HepG2 (cell line): Measurements from ENCODE around the gene AUTS2. TPM values are rescaled to one million over a fixed set of nuclear protein-coding genes. Genes with fewer than 3 reads are reported as not detected.

ENCODE experiments used
- ATAC-seq: fragments of 200-7000 bp; cut with Tn5 transposase; 3 replicates; pipeline ENCODE4 v1.9.1; 2020; ENCODE audit warnings: mild to moderate bottlenecking, moderate library complexity
- BruUV-seq: library from RNA; stranded (reverse); fragments of 400-500 nt; replicated peaks from 2 replicates; lab custom pipeline; 2021; lab: Mats Ljungman, UMichigan
- CTCF ChIA-PET: fragments of 300-600 bp; formaldehyde crosslinking; extraction: SDS; loops from one replicate; lab custom pipeline; 2021; ENCODE audit warnings: low total read pairs, inconsistent platforms, low intra/inter-chr PET ratio; lab: Yijun Ruan, JAX
- POLR2A ChIA-PET: fragments of 350-600 bp; sonication (Branson Sonifier 250); formaldehyde crosslinking; loops from one replicate; lab custom pipeline; 2020; ENCODE audit warnings: antibody characterized with exemption, inconsistent platforms; lab: Yijun Ruan, JAX
- DNase-seq: peaks from one replicate; pipeline ENCODE4 v3.0.0-alpha.2; 2015; ENCODE audit warnings: low spot score
- FAIRE-seq: peaks from 3 replicates; lab custom pipeline; 2011; peaks lifted over from hg19 to GRCh38; lab: Jason Lieb, UNC
- H2AFZ ChIP-seq: one replicate; pipeline ENCODE4 v1.6.1; 2011; ENCODE audit warnings: low read length, inconsistent platforms
- H3K27ac ChIP-seq: fragments of 300-600 bp; 3 replicates; pipeline ENCODE4 v1.8.0; 2011; ENCODE audit warnings: mixed run types, mild to moderate bottlenecking, mixed read lengths, low read length, inconsistent platforms; ENCODE audit not compliant: insufficient read depth; ENCODE audit errors: extremely low read length
- H3K27me3 ChIP-seq, 2 experiments: fragments of 200-600 bp in 1 of 2; 2 replicates in 1 of 2; 3 replicates in 1 of 2; pipeline versions ENCODE4 v1.6.0 to v1.8.0; 2011; ENCODE audit warnings: low read length in 2 of 2, mild to moderate bottlenecking in 2 of 2, moderate library complexity in 2 of 2, inconsistent platforms in 1 of 2; ENCODE audit not compliant: insufficient read depth in 2 of 2, control insufficient read depth in 1 of 2
- H3K36me3 ChIP-seq, 2 experiments: fragments of 200-600 bp in 1 of 2; replicated peaks in 1 of 2; 2 replicates in 1 of 2; 3 replicates in 1 of 2; pipeline versions ENCODE4 v1.5.1 to v1.8.0; 2011; ENCODE audit warnings: low read length in 2 of 2, inconsistent platforms in 1 of 2; ENCODE audit not compliant: insufficient read depth in 2 of 2, control insufficient read depth in 1 of 2
- H3K4me1 ChIP-seq: 2 replicates; pipeline ENCODE4 v1.5.1; 2012; ENCODE audit warnings: low read length, inconsistent platforms; ENCODE audit not compliant: insufficient read depth
- H3K4me2 ChIP-seq: 2 replicates; pipeline ENCODE4 v1.6.0; 2011; ENCODE audit warnings: low read depth, low read length, inconsistent platforms
- H3K4me3 ChIP-seq, 3 experiments: fragments of 200-600 bp in 1 of 3; sonication (generic), shearing (Covaris generic) in 1 of 3; replicated peaks in 1 of 3; 2 replicates each; pipeline ENCODE4 v1.5.1; 2011 to 2016; ENCODE audit warnings: low read length in 3 of 3, inconsistent platforms in 2 of 3, low read depth in 2 of 3, mild to moderate bottlenecking in 2 of 3, control low read depth in 1 of 3, mixed read lengths in 1 of 3; ENCODE audit not compliant: insufficient read depth in 1 of 3
- H3K79me2 ChIP-seq: one replicate; pipeline ENCODE4 v1.6.1; 2011; ENCODE audit warnings: low read length, inconsistent platforms; ENCODE audit not compliant: insufficient read depth
- H3K9ac ChIP-seq: 2 replicates; pipeline ENCODE4 v1.6.0; 2011; ENCODE audit warnings: mild to moderate bottlenecking, low read depth, low read length, inconsistent platforms; ENCODE audit not compliant: insufficient read depth
- H3K9me3 ChIP-seq: 2 replicates; pipeline ENCODE4 v1.5.1; 2012; ENCODE audit warnings: mild to moderate bottlenecking, low read length
- H4K20me1 ChIP-seq: 2 replicates; pipeline ENCODE4 v1.6.0; 2011; ENCODE audit warnings: inconsistent platforms, mild to moderate bottlenecking, low read length, moderate library complexity; ENCODE audit not compliant: insufficient read depth
- ATF4 ChIP-seq, 2 experiments: fragments of 450-650 bp in 1 of 2; sonication (generic) in 1 of 2; formaldehyde crosslinking; IDR thresholded peaks; 2 replicates each; pipeline versions ENCODE4 v1.5.0 to v1.8.0; 2020 to 2022; ENCODE audit warnings: mild to moderate bottlenecking in 1 of 2, missing genetic modification reagents in 1 of 2
- HNRNPLL ChIP-seq: fragments of 200-400 bp; formaldehyde crosslinking; IDR thresholded peaks from 2 replicates; pipeline ENCODE4 v1.6.1; 2017; ENCODE audit warnings: mild to moderate bottlenecking, low read depth, low read length; ENCODE audit not compliant: poor library complexity, severe bottlenecking
- MTA3 ChIP-seq: sonication (generic); formaldehyde crosslinking; IDR thresholded peaks from 2 replicates; pipeline ENCODE4 v1.4.0; 2020; ENCODE audit warnings: missing genetic modification reagents
- MZF1 ChIP-seq: sonication (generic); formaldehyde crosslinking; IDR thresholded peaks from 2 replicates; pipeline ENCODE4 v1.8.1; 2023; ENCODE audit warnings: mild to moderate bottlenecking, missing genetic modification reagents, borderline replicate concordance
- PRMT3 ChIP-seq: sonication (generic); formaldehyde crosslinking; IDR thresholded peaks from 2 replicates; pipeline ENCODE4 v1.8.1; 2022; ENCODE audit warnings: low read depth, mild to moderate bottlenecking, moderate library complexity, missing genetic modification reagents, borderline replicate concordance
- TSC22D2 ChIP-seq: sonication (generic); formaldehyde crosslinking; IDR thresholded peaks from 2 replicates; pipeline ENCODE4 v1.5.1; 2020; ENCODE audit warnings: missing genetic modification reagents, mild to moderate bottlenecking, borderline replicate concordance
- YEATS4 ChIP-seq: sonication (generic); formaldehyde crosslinking; IDR thresholded peaks from 2 replicates; pipeline ENCODE4 v1.4.0; 2020; ENCODE audit warnings: missing genetic modification reagents, borderline replicate concordance
- ZBTB37 ChIP-seq: sonication (generic); formaldehyde crosslinking; IDR thresholded peaks from 2 replicates; pipeline ENCODE4 v1.4.0; 2020; ENCODE audit warnings: mild to moderate bottlenecking, missing genetic modification reagents
- ZNF496 ChIP-seq: sonication (generic); formaldehyde crosslinking; IDR thresholded peaks from 2 replicates; pipeline ENCODE4 v1.8.1; 2023; ENCODE audit warnings: mild to moderate bottlenecking, moderate library complexity, missing genetic modification reagents; ENCODE audit not compliant: insufficient replicate concordance
- WGBS: methylation state at CpG from one replicate; pipeline ENCODE4 v1.1.6; 2017; ENCODE audit warnings: low lambda C conversion rate; 5-methylcytosine and 5-hydroxymethylcytosine counted together
- in situ Hi-C: cut with HindIII; loops from 2 replicates; pipeline ENCODE4 v1.10.0; 2017; ENCODE audit warnings: low pct_unique_long_range_greater_than_20kb; ENCODE audit not compliant: extremely low pct_ligation_motif_present
- intact Hi-C: fragments of 100-400 bp; cut with micrococcal nuclease; formaldehyde crosslinking; loops from one replicate; pipeline ENCODE4 v1.10.0; 2022; ENCODE audit not compliant: unreplicated experiment
- polyA plus RNA-seq, 8 experiments: library from polyadenylated mRNA; depleted of rRNA in 3 of 8; stranded (reverse) in 7 of 8; unstranded in 1 of 8; fragments of >200 nt; fragmentation: Illumina TruSeq in 4 of 8; extraction: Trizol in 4 of 8; gene quantifications; 2 replicates each; pipeline versions ENCODE4 v1.2.1 to v1.2.3, GENCODE V29; 2011 to 2016; ENCODE audit warnings: low read depth in 4 of 8, missing spikeins in 1 of 8, mixed read lengths in 1 of 8; ENCODE audit not compliant: insufficient read depth in 1 of 8
- total RNA-seq, 5 experiments: library from RNA; depleted of rRNA; stranded (reverse); fragments of >200 nt; fragmentation: Illumina TruSeq; extraction: Trizol; gene quantifications; 2 replicates each; pipeline ENCODE4 v1.2.3, GENCODE V29; 2016; ENCODE audit warnings: low read depth in 1 of 5

AUTS2 gene
- total and polyA plus RNA-seq, 2 of the 13 experiments (the other 11 are each of a cell fraction or from before 2014, with no cell fraction given) = 0.38 TPM; not detected in 1

- in situ Hi-C loops = no loop called here
- TF ChIP-seq MZF1 (CRISPR knock-in tag) = no peak
- TF ChIP-seq PRMT3 = no peak
- TF ChIP-seq ATF4 (CRISPR knock-in tag; IDR thresholded peaks at IDR 0.05) = no peak
- no peak for TF ChIP-seq ZBTB37 (CRISPR knock-in tag)
- no peak for TF ChIP-seq HNRNPLL
- no peak for TF ChIP-seq TSC22D2
- TF ChIP-seq MTA3 (CRISPR knock-in tag) = no peak
- TF ChIP-seq YEATS4 = no peak
- no peak for TF ChIP-seq ZNF496
- ATAC-seq = no peak
Measured at GRCh38 chr7:70512144-70512543, 913.9 kb downstream of the AUTS2 start.

More at GRCh38 chr7:70512144-70512543, 913.9 kb downstream of the AUTS2 start:
- FAIRE-seq = no peak
- H3K4me1 ChIP-seq = no peaks in the 10 kb centered on the region
- no peak overlapping the region for H3K9ac ChIP-seq
- H3K4me3 ChIP-seq = no peak overlapping the region
- no peaks in the 10 kb centered on the region for H3K36me3 ChIP-seq
- no TSS peak for BruUV-seq
- H3K9me3 ChIP-seq = no peaks in the 10 kb centered on the region
- H3K27me3 ChIP-seq = no peaks in the 10 kb centered on the region
- no peaks in the 10 kb centered on the region for H3K79me2 ChIP-seq
- H4K20me1 ChIP-seq = no peaks in the 10 kb centered on the region
- ChIA-PET POLR2A (no interaction called here), CTCF (no interaction called here)
- no peak overlapping the region for H3K4me2 ChIP-seq
- no peak overlapping the region for H2AFZ ChIP-seq
- no peak overlapping the region for H3K27ac ChIP-seq
- no peak for DNase-seq
- WGBS = 49% methylated on average over 7 of the region's 7 CpGs
- intact Hi-C loops = no loop called here
